Activated CD8-positive, alpha-beta memory T cell treated with anti-CD3 and anti-CD28 coated beads, Interleukin-2, amount 50 U/mL, for 4 hours (primary cell): ENCODE results near the gene KAZN.

ENCODE experiments used
- DNase-seq: peaks from one replicate; pipeline ENCODE4 v3.0.0-alpha.2; 2020

The KAZN gene

GRCh38 chr1:14895727-14896126 lies 297.2 kb downstream of the KAZN start:
- no peak for DNase-seq

- no peak for DNase-seq
Measured at GRCh38 chr1:14896381-14897079, 298.0 kb downstream of the KAZN start.

- DNase-seq, result no peak
Measured at GRCh38 chr1:14897080-14897449, 298.6 kb downstream of the KAZN start.

- DNase-seq, result no peak
Measured at GRCh38 chr1:14897547-14897946, 299.1 kb downstream of the KAZN start.

- no peak for DNase-seq
Measured at GRCh38 chr1:14897997-14898645, 299.6 kb downstream of the KAZN start.

GRCh38 chr1:14899686-14900085 lies 301.2 kb downstream of the KAZN start:
- no peak for DNase-seq

- no peak for DNase-seq
Measured at GRCh38 chr1:14901371-14901954, 303.0 kb downstream of the KAZN start.

GRCh38 chr1:14903922-14904321 lies 305.4 kb downstream of the KAZN start:
- DNase-seq, result no peak

GRCh38 chr1:14906665-14907064 lies 308.2 kb downstream of the KAZN start:
- no peak for DNase-seq

- no peak for DNase-seq
Measured at GRCh38 chr1:14907416-14907815, 308.9 kb downstream of the KAZN start.

- no peak for DNase-seq
Measured at GRCh38 chr1:14909273-14909672, 310.8 kb downstream of the KAZN start.

- DNase-seq, result no peak
Measured at GRCh38 chr1:14909920-14910460, 311.5 kb downstream of the KAZN start.

GRCh38 chr1:14910984-14911721 lies 312.7 kb downstream of the KAZN start:
- DNase-seq, result no peak

- DNase-seq, result no peak
Measured at GRCh38 chr1:14912839-14913481, 314.5 kb downstream of the KAZN start.

GRCh38 chr1:14913482-14914177 lies 315.1 kb downstream of the KAZN start:
- DNase-seq, result no peak

- no peak for DNase-seq
Measured at GRCh38 chr1:14914351-14914988, 316.0 kb downstream of the KAZN start.

- peak; percentile 35 for DNase-seq
Measured at GRCh38 chr1:14915356-14916054, 317.0 kb downstream of the KAZN start.

GRCh38 chr1:14919289-14919688 lies 320.8 kb downstream of the KAZN start:
- DNase-seq, result no peak

- DNase-seq, result no peak
Measured at GRCh38 chr1:14919751-14920150, 321.3 kb downstream of the KAZN start.

- no peak for DNase-seq
Measured at GRCh38 chr1:14921057-14921456, 322.6 kb downstream of the KAZN start.
